Endothelial cell of umbilical vein (primary cell): ENCODE data around the gene TSPEAR.

Experiments
- EZH2 ChIP-seq: IDR thresholded peaks from 2 replicates; pipeline ENCODE4 v1.6.1; 2012; ENCODE audit warnings: borderline replicate concordance, low read depth, mild to moderate bottlenecking, moderate library complexity, low read length, inconsistent platforms; ENCODE audit not compliant: severe bottlenecking
- MYC ChIP-seq: IDR thresholded peaks from one replicate; pipeline ENCODE4 v1.6.1; 2011; ENCODE audit warnings: mild to moderate bottlenecking, low read depth, low read length
- POLR2A ChIP-seq: IDR thresholded peaks from 2 replicates; pipeline ENCODE4 v1.6.1; 2012; ENCODE audit warnings: low read depth, mild to moderate bottlenecking, control low read depth, low read length
- POLR2AphosphoS5 ChIP-seq: IDR thresholded peaks from 2 replicates; pipeline ENCODE4 v1.6.1; 2012; ENCODE audit warnings: low read depth, mild to moderate bottlenecking, control low read depth, low read length, moderate library complexity; ENCODE audit not compliant: insufficient read depth
- TF ChIP-seq, protein P1 (sequence below), 2 donors: IDR thresholded peaks; 1 replicate in 1 of 2; 2 replicates in 1 of 2; pipeline ENCODE4 v1.5.1; 2011; ENCODE audit warnings: low read length in 2 of 2, mild to moderate bottlenecking in 2 of 2, moderate library complexity in 2 of 2, control low read depth in 1 of 2, inconsistent platforms in 1 of 2, low read depth in 1 of 2; ENCODE audit not compliant: insufficient read depth in 1 of 2; ENCODE audit errors: extremely low read depth in 1 of 2

GRCh38 chr21:44671911-44672310 lies 39.5 kb downstream of the TSPEAR start:
- TF ChIP-seq POLR2AphosphoS5, result no peak
- TF ChIP-seq EZH2, result no peak
- no peak for TF ChIP-seq MYC
- TF ChIP-seq, protein P1, sequence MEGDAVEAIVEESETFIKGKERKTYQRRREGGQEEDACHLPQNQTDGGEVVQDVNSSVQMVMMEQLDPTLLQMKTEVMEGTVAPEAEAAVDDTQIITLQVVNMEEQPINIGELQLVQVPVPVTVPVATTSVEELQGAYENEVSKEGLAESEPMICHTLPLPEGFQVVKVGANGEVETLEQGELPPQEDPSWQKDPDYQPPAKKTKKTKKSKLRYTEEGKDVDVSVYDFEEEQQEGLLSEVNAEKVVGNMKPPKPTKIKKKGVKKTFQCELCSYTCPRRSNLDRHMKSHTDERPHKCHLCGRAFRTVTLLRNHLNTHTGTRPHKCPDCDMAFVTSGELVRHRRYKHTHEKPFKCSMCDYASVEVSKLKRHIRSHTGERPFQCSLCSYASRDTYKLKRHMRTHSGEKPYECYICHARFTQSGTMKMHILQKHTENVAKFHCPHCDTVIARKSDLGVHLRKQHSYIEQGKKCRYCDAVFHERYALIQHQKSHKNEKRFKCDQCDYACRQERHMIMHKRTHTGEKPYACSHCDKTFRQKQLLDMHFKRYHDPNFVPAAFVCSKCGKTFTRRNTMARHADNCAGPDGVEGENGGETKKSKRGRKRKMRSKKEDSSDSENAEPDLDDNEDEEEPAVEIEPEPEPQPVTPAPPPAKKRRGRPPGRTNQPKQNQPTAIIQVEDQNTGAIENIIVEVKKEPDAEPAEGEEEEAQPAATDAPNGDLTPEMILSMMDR (IDR thresholded peaks at IDR 0.05; ENCODE audit: extremely low read depth in 1 of 2, insufficient read depth in 1 of 2, low read depth in 1 of 2, low read length in 2 of 2), result no peak
- TF ChIP-seq POLR2A, result no peak
